ENCODE results near the gene CLIP2. TPM values are rescaled to one million over a fixed set of nuclear protein-coding genes. Genes with fewer than 3 reads are reported as not detected.
"Not testable (repeated sequence)": the region's sequence is repeated elsewhere in the genome, so short reads cannot be mapped to it uniquely, and the experiment has no call there.

Gene CLIP2
- total and polyA plus RNA-seq, 2 of the 8 experiments (the other 6 are each of a cell fraction or from before 2014, with no cell fraction given): 8.3 to 41.5 TPM

GRCh38 chr7:74322892-74323291, 33.7 kb downstream of the CLIP2 start:
- H3K14ac ChIP-seq (ENCODE audit: insufficient read length); H3K79me2 ChIP-seq (ENCODE audit: control insufficient read depth in 1 of 2, insufficient read depth in 2 of 2, low read length in 2 of 2); H4K20me1 ChIP-seq (replicated peaks in 1 of 2; ENCODE audit: control insufficient read depth in 1 of 2, insufficient read depth in 2 of 2, low read length in 2 of 2); H4K5ac ChIP-seq (ENCODE audit: insufficient read length, low read depth, low read length); DNase-seq (ENCODE audit: low read depth in 1 of 2, low spot score in 2 of 2); H3K4me2 ChIP-seq (ENCODE audit: insufficient read depth in 1 of 2, low read depth in 2 of 2, low read length in 2 of 2); H3K79me1 ChIP-seq (ENCODE audit: low read depth, low read length); H3K4me1 ChIP-seq (replicated peaks in 1 of 4; ENCODE audit: control insufficient read depth in 3 of 4, insufficient read depth in 4 of 4, low read length in 3 of 4); H3K27me3 ChIP-seq (replicated peaks in 1 of 4; ENCODE audit: control insufficient read depth in 3 of 4, extremely low read depth in 1 of 4, insufficient read depth in 3 of 4, low read length in 3 of 4); H2BK15ac ChIP-seq (ENCODE audit: low read length); H2BK5ac ChIP-seq (ENCODE audit: low read depth, low read length); H4K8ac ChIP-seq (ENCODE audit: extremely low read depth, insufficient read depth, low read length); H2BK120ac ChIP-seq (replicated peaks; ENCODE audit: low read depth, low read length); H3K36me3 ChIP-seq (ENCODE audit: control insufficient read depth in 2 of 4, insufficient read depth in 4 of 4, low read length in 3 of 4); H2AK5ac ChIP-seq (ENCODE audit: low read depth, low read length); H3K23me2 ChIP-seq (ENCODE audit: low read depth, low read length); H3K23ac ChIP-seq (ENCODE audit: insufficient read length); H3K56ac ChIP-seq (replicated peaks; ENCODE audit: insufficient read length, low read depth, low read length); H2BK20ac ChIP-seq (ENCODE audit: low read length); CTCF ChIA-PET (ENCODE audit: partially characterized antibody); H3K27ac ChIP-seq (ENCODE audit: low read depth, low read length); H3K4ac ChIP-seq (replicated peaks; ENCODE audit: insufficient read length, low read depth, low read length); H3K4me3 ChIP-seq (ENCODE audit: extremely low read depth in 1 of 4, insufficient read depth in 2 of 4, low read depth in 3 of 4, low read length in 4 of 4); H2AFZ ChIP-seq (ENCODE audit: low read length); H3K18ac ChIP-seq (ENCODE audit: extremely low read depth, low read length); POLR2A ChIA-PET (ENCODE audit: partially characterized antibody); H4K91ac ChIP-seq (replicated peaks; ENCODE audit: insufficient read length, low read length); H3K9me3 ChIP-seq (ENCODE audit: insufficient read depth in 2 of 2, low read depth in 1 of 2, low read length in 1 of 2); FAIRE-seq; H2BK12ac ChIP-seq (ENCODE audit: low read depth, low read length); H3K9ac ChIP-seq (replicated peaks in 1 of 4; ENCODE audit: extremely low read depth in 1 of 4, low read depth in 3 of 4, low read length in 3 of 4): not testable (repeated sequence)
- 97% methylated on average over 9 of the region's 9 CpGs; no CpG with 5 or more reads in 1 of the 2 experiments for WGBS, 2 experiments (ENCODE audit: extremely low coverage in 1 of 2, insufficient coverage in 1 of 2, insufficient read length in 1 of 2, insufficient replicate concordance in 2 of 2, low coverage in 1 of 2, low lambda C conversion rate in 2 of 2, missing lambda C conversion rate in 1 of 2)
